ENCODE data around the gene MET. TPM values are rescaled to one million over a fixed set of nuclear protein-coding genes. Genes with fewer than 3 reads are reported as not detected.

MET gene
- total and polyA plus RNA-seq, 10 of the 15 experiments (the other 5 are each of a cell fraction or from before 2014, with no cell fraction given) = 0.01 to 0.21 TPM; not detected in 8

DNA sequence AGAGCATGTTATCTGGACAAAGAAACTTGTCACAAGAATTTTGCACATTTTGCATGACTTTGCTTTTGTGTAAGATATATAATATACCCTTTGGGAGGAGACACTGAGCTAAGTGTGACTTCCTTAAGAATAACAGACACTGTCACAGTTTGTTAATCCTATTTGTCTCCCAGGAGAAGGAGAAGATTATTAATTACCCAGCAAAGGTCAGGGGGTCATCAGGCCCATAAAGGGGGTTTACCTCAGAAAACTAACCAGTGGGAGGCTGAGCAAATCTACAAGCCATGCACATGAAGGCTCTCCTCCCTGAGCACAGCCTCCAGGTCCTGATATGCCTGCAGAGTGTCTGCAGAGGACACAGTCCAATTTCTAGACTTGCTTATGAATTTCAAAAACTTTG lies 10.1 kb upstream of the MET start:
- ChIA-PET SMC1A (ENCODE audit: uncharacterized antibody, unreplicated experiment) (no interaction called here), CTCF (no interaction called here), RAD21 (ENCODE audit: unreplicated experiment) (no interaction called here), POLR2A (no interaction called here)
- peaks cover 1 to 7% of the 10 kb centered on the region in 2 experiments; a peak in 2 of 4 replicates for H3K27me3 ChIP-seq (replicated peaks in 1 of 2; ENCODE audit: control insufficient read depth in 2 of 2, insufficient read depth in 2 of 2, low read length in 1 of 2)
- no peaks in the 10 kb centered on the region for H3K36me3 ChIP-seq (ENCODE audit: control insufficient read depth in 2 of 2, insufficient read depth in 2 of 2, low read length in 1 of 2)
- BruUV-seq (replicated peaks) = no TSS peak
- no peaks in the 10 kb centered on the region for H3K79me2 ChIP-seq (ENCODE audit: control insufficient read depth, insufficient read depth, low read length)
- H3K4me2 ChIP-seq (ENCODE audit: control insufficient read depth, insufficient read depth) = no peak overlapping the region
- intact Hi-C loops (cut with micrococcal nuclease; ENCODE audit: unreplicated experiment) (no loop called here), in situ Hi-C loops (cut with MboI) (no loop called here)
- DNase-seq (ENCODE audit: low read depth, low spot score) (no peak), ATAC-seq (no peak), FAIRE-seq (no peak)
- no peak overlapping the region for H3K9ac ChIP-seq (ENCODE audit: control insufficient read depth, insufficient read depth, low read length)
- no peak overlapping the region for H3K27ac ChIP-seq (ENCODE audit: control insufficient read depth, insufficient read depth)
- no peaks in the 10 kb centered on the region for H4K20me1 ChIP-seq (ENCODE audit: control insufficient read depth, insufficient read depth)
- no peak overlapping the region for H2AFZ ChIP-seq (ENCODE audit: control insufficient read depth, low read depth, low read length)
- H3K9me3 ChIP-seq (replicated peaks; ENCODE audit: control insufficient read depth, insufficient read depth, low read length) = no peaks in the 10 kb centered on the region
- H3K4me3 ChIP-seq = no peak overlapping the region
- no peaks in the 10 kb centered on the region for H3K4me1 ChIP-seq (ENCODE audit: control insufficient read depth, insufficient read depth, low read length)
- TF ChIP-seq CREB1 (IDR thresholded peaks at IDR 0.05; ENCODE audit: low read depth) (no peak), SP1 (IDR thresholded peaks at IDR 0.05; ENCODE audit: low read depth, low read length) (no peak), HDGF (IDR thresholded peaks at IDR 0.05) (no peak), TBL1XR1 (IDR thresholded peaks at IDR 0.05; ENCODE audit: low read depth, low read length) (no peak), NR2C2 (IDR thresholded peaks at IDR 0.05; ENCODE audit: borderline replicate concordance, control insufficient read depth, insufficient read length, low read depth) (no peak), ZNF207 (IDR thresholded peaks at IDR 0.05; ENCODE audit: borderline replicate concordance) (no peak), POLR2AphosphoS5 (IDR thresholded peaks at IDR 0.05; ENCODE audit: low read length) (no peak), NFIC (IDR thresholded peaks at IDR 0.05; ENCODE audit: low read depth, low read length) (no peak)
- TF ChIP-seq, protein P1, sequence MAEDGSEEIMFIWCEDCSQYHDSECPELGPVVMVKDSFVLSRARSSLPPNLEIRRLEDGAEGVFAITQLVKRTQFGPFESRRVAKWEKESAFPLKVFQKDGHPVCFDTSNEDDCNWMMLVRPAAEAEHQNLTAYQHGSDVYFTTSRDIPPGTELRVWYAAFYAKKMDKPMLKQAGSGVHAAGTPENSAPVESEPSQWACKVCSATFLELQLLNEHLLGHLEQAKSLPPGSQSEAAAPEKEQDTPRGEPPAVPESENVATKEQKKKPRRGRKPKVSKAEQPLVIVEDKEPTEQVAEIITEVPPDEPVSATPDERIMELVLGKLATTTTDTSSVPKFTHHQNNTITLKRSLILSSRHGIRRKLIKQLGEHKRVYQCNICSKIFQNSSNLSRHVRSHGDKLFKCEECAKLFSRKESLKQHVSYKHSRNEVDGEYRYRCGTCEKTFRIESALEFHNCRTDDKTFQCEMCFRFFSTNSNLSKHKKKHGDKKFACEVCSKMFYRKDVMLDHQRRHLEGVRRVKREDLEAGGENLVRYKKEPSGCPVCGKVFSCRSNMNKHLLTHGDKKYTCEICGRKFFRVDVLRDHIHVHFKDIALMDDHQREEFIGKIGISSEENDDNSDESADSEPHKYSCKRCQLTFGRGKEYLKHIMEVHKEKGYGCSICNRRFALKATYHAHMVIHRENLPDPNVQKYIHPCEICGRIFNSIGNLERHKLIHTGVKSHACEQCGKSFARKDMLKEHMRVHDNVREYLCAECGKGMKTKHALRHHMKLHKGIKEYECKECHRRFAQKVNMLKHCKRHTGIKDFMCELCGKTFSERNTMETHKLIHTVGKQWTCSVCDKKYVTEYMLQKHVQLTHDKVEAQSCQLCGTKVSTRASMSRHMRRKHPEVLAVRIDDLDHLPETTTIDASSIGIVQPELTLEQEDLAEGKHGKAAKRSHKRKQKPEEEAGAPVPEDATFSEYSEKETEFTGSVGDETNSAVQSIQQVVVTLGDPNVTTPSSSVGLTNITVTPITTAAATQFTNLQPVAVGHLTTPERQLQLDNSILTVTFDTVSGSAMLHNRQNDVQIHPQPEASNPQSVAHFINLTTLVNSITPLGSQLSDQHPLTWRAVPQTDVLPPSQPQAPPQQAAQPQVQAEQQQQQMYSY (CRISPR knock-in tag; IDR thresholded peaks at IDR 0.05) = no peak
- TF ChIP-seq, protein P2, sequence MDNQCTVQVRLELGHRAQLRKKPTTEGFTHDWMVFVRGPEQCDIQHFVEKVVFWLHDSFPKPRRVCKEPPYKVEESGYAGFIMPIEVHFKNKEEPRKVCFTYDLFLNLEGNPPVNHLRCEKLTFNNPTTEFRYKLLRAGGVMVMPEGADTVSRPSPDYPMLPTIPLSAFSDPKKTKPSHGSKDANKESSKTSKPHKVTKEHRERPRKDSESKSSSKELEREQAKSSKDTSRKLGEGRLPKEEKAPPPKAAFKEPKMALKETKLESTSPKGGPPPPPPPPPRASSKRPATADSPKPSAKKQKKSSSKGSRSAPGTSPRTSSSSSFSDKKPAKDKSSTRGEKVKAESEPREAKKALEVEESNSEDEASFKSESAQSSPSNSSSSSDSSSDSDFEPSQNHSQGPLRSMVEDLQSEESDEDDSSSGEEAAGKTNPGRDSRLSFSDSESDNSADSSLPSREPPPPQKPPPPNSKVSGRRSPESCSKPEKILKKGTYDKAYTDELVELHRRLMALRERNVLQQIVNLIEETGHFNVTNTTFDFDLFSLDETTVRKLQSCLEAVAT (IDR thresholded peaks at IDR 0.05) = no peak
- TF ChIP-seq, protein P3, sequence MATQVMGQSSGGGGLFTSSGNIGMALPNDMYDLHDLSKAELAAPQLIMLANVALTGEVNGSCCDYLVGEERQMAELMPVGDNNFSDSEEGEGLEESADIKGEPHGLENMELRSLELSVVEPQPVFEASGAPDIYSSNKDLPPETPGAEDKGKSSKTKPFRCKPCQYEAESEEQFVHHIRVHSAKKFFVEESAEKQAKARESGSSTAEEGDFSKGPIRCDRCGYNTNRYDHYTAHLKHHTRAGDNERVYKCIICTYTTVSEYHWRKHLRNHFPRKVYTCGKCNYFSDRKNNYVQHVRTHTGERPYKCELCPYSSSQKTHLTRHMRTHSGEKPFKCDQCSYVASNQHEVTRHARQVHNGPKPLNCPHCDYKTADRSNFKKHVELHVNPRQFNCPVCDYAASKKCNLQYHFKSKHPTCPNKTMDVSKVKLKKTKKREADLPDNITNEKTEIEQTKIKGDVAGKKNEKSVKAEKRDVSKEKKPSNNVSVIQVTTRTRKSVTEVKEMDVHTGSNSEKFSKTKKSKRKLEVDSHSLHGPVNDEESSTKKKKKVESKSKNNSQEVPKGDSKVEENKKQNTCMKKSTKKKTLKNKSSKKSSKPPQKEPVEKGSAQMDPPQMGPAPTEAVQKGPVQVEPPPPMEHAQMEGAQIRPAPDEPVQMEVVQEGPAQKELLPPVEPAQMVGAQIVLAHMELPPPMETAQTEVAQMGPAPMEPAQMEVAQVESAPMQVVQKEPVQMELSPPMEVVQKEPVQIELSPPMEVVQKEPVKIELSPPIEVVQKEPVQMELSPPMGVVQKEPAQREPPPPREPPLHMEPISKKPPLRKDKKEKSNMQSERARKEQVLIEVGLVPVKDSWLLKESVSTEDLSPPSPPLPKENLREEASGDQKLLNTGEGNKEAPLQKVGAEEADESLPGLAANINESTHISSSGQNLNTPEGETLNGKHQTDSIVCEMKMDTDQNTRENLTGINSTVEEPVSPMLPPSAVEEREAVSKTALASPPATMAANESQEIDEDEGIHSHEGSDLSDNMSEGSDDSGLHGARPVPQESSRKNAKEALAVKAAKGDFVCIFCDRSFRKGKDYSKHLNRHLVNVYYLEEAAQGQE (IDR thresholded peaks at IDR 0.05; ENCODE audit: low read depth, low read length) = no peak
- TF ChIP-seq, protein P4, sequence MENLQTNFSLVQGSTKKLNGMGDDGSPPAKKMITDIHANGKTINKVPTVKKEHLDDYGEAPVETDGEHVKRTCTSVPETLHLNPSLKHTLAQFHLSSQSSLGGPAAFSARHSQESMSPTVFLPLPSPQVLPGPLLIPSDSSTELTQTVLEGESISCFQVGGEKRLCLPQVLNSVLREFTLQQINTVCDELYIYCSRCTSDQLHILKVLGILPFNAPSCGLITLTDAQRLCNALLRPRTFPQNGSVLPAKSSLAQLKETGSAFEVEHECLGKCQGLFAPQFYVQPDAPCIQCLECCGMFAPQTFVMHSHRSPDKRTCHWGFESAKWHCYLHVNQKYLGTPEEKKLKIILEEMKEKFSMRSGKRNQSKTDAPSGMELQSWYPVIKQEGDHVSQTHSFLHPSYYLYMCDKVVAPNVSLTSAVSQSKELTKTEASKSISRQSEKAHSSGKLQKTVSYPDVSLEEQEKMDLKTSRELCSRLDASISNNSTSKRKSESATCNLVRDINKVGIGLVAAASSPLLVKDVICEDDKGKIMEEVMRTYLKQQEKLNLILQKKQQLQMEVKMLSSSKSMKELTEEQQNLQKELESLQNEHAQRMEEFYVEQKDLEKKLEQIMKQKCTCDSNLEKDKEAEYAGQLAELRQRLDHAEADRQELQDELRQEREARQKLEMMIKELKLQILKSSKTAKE (IDR thresholded peaks at IDR 0.05; ENCODE audit: low read depth, poor library complexity, severe bottlenecking) = no peak
- TF ChIP-seq, protein P5, sequence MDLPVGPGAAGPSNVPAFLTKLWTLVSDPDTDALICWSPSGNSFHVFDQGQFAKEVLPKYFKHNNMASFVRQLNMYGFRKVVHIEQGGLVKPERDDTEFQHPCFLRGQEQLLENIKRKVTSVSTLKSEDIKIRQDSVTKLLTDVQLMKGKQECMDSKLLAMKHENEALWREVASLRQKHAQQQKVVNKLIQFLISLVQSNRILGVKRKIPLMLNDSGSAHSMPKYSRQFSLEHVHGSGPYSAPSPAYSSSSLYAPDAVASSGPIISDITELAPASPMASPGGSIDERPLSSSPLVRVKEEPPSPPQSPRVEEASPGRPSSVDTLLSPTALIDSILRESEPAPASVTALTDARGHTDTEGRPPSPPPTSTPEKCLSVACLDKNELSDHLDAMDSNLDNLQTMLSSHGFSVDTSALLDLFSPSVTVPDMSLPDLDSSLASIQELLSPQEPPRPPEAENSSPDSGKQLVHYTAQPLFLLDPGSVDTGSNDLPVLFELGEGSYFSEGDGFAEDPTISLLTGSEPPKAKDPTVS (IDR thresholded peaks at IDR 0.05; ENCODE audit: low read depth, low read length) = no peak
